Suppressor macrophage treated with lipopolysaccharide for 1 hour (primary cell): ENCODE data around the gene PLA2G15.
A peak's percentile ranks its signal among the peaks of the same experiment; 100 is the strongest.

Source experiments
- DNase-seq, 3 donors: peaks; one replicate each; pipeline ENCODE4 v3.0.0-alpha.2; 2020 to 2022

The PLA2G15 gene

GRCh38 chr16:68244903-68245853, at the start of gene PLA2G15:
Gene PLA2G15, plus strand, starts transcription at chr16:68245373. Its CDS starts 54 bp downstream, at chr16:68245427.
- DNase-seq: peak; percentile 92 to 99 (median 97)

- no peak for DNase-seq
These were observed 47.9 kb upstream of the PLA2G15 start for GRCh38 chr16:68197250-68197649.

- peak; percentile 40 to 71 (median 54) for DNase-seq
These were observed 44.9 kb upstream of the PLA2G15 start for GRCh38 chr16:68200088-68200783.

GRCh38 chr16:68202091-68202519, 43.1 kb upstream of the PLA2G15 start:
- DNase-seq: no peak

GRCh38 chr16:68206245-68206644, 38.9 kb upstream of the PLA2G15 start:
- no peak for DNase-seq

- no peak for DNase-seq
These were observed 30.4 kb upstream of the PLA2G15 start for GRCh38 chr16:68214726-68215125.

- DNase-seq: no peak
These were observed 29.9 kb upstream of the PLA2G15 start for GRCh38 chr16:68215302-68215701.

- DNase-seq: no peak
These were observed 28.9 kb upstream of the PLA2G15 start for GRCh38 chr16:68216240-68216639.

- DNase-seq: peak; percentile 54 to 78 (median 65)
These were observed 27.7 kb upstream of the PLA2G15 start for GRCh38 chr16:68217506-68217905.

GRCh38 chr16:68219725-68220351, 25.3 kb upstream of the PLA2G15 start:
- DNase-seq: no peak

- no peak for DNase-seq
These were observed 22.1 kb upstream of the PLA2G15 start for GRCh38 chr16:68223072-68223471.

- no peak for DNase-seq
These were observed 19.1 kb upstream of the PLA2G15 start for GRCh38 chr16:68226116-68226515.

- no peak for DNase-seq
These were observed 17.9 kb upstream of the PLA2G15 start for GRCh38 chr16:68227183-68227793.

GRCh38 chr16:68227850-68228553, 17.2 kb upstream of the PLA2G15 start:
- DNase-seq: no peak

- no peak for DNase-seq
These were observed 16.5 kb upstream of the PLA2G15 start for GRCh38 chr16:68228652-68229051.

- DNase-seq: peak; percentile 54 to 65 (median 59)
These were observed 15.6 kb upstream of the PLA2G15 start for GRCh38 chr16:68229431-68230175.

GRCh38 chr16:68230176-68230571, 15.0 kb upstream of the PLA2G15 start:
- no peak for DNase-seq

GRCh38 chr16:68230956-68231355, 14.2 kb upstream of the PLA2G15 start:
- DNase-seq: no peak

- no peak for DNase-seq
These were observed 13.6 kb upstream of the PLA2G15 start for GRCh38 chr16:68231384-68232136.

GRCh38 chr16:68232335-68232734, 12.8 kb upstream of the PLA2G15 start:
- DNase-seq: no peak
